Activated T-cell treated with anti-CD3 and anti-CD28 coated beads, Interleukin-2, amount 50 U/mL, for 72 hours (primary cell): Measurements from ENCODE around the gene RPL3. TPM values are rescaled to one million over a fixed set of nuclear protein-coding genes. Genes with fewer than 3 reads are reported as not detected.

Source experiments
- ATAC-seq, 2 donors: fragments of 150-1000 bp; cut with Tn5 transposase; replicated peaks in 1 of 2; 2 replicates each; pipeline ENCODE4 v1.10.0; 2021; ENCODE audit warnings: moderate library complexity in 2 of 2, mild to moderate bottlenecking in 1 of 2
- DNase-seq, 2 donors: peaks; one replicate each; pipeline ENCODE4 v3.0.0; 2021 to 2022; ENCODE audit warnings: mixed read lengths in 1 of 2
- H3K27ac Mint-ChIP-seq: one replicate; pipeline ENCODE4 v1.8.0; 2022; ENCODE audit warnings: mild to moderate bottlenecking, moderate library complexity, mixed read lengths
- H3K27me3 Mint-ChIP-seq: one replicate; pipeline ENCODE4 v1.8.0; 2022; ENCODE audit warnings: low read depth, mixed read lengths
- H3K36me3 Mint-ChIP-seq, 2 donors: one replicate each; pipeline ENCODE4 v1.8.0; 2022; ENCODE audit warnings: mixed read lengths in 2 of 2, mild to moderate bottlenecking in 1 of 2; ENCODE audit not compliant: insufficient read depth in 2 of 2
- H3K4me1 Mint-ChIP-seq: one replicate; pipeline ENCODE4 v1.8.0; 2022; ENCODE audit warnings: low read depth, mixed read lengths
- H3K4me3 Mint-ChIP-seq, 2 donors: one replicate each; pipeline ENCODE4 v1.8.0; 2022; ENCODE audit warnings: mild to moderate bottlenecking in 2 of 2, mixed read lengths in 2 of 2, moderate library complexity in 2 of 2
- H3K9me3 Mint-ChIP-seq, 2 donors: one replicate each; pipeline ENCODE4 v1.8.0; 2022; ENCODE audit warnings: mixed read lengths in 2 of 2
- total RNA-seq, 2 donors: library from RNA; stranded (reverse); gene quantifications; one replicate each; pipeline ENCODE4 v1.2.3, GENCODE V29; 2022

The RPL3 gene
- total RNA-seq, 2 donors from 2014 or later: 3,380 to 3,455 TPM

GRCh38 chr22:39288135-39288898, 31.1 kb downstream of the RPL3 start:
- Mint-ChIP-seq H3K4me3 (no peak overlapping the region), H3K27me3 (no peaks in the 10 kb centered on the region), H3K36me3 (no peaks in the 10 kb centered on the region), H3K4me1 (peaks cover 13% of the 10 kb centered on the region), H3K9me3 (no peaks in the 10 kb centered on the region), H3K27ac (no peak overlapping the region)
- no peak for ATAC-seq
- no peak for DNase-seq

- Mint-ChIP-seq H3K27ac (no peak overlapping the region), H3K4me3 (no peak overlapping the region), H3K27me3 (no peaks in the 10 kb centered on the region), H3K4me1 (peaks cover 13% of the 10 kb centered on the region), H3K36me3 (no peaks in the 10 kb centered on the region), H3K9me3 (no peaks in the 10 kb centered on the region)
- ATAC-seq (no peak), DNase-seq (no peak)
Observed at GRCh38 chr22:39287076-39287725, 32.2 kb downstream of the RPL3 start.

- Mint-ChIP-seq H3K9me3 (no peaks in the 10 kb centered on the region), H3K27me3 (no peaks in the 10 kb centered on the region), H3K36me3 (no peaks in the 10 kb centered on the region), H3K4me3 (no peak overlapping the region), H3K4me1 (peaks cover 13% of the 10 kb centered on the region), H3K27ac (no peak overlapping the region)
- ATAC-seq (no peak), DNase-seq (no peak)
Observed at GRCh38 chr22:39284983-39285382, 34.4 kb downstream of the RPL3 start.

GRCh38 chr22:39284142-39284980, 35.1 kb downstream of the RPL3 start:
- peaks cover 13% of the 10 kb centered on the region for H3K4me1 Mint-ChIP-seq
- no peaks in the 10 kb centered on the region for H3K9me3 Mint-ChIP-seq
- ATAC-seq (no peak), DNase-seq (no peak)
- no peaks in the 10 kb centered on the region for H3K36me3 Mint-ChIP-seq
- no peak overlapping the region for H3K27ac Mint-ChIP-seq
- peaks cover 3% of the 10 kb centered on the region for H3K27me3 Mint-ChIP-seq
- no peak overlapping the region for H3K4me3 Mint-ChIP-seq

- ATAC-seq: no peak
- Mint-ChIP-seq H3K27me3 (peaks cover 11% of the 10 kb centered on the region), H3K4me3 (no peak overlapping the region)
Observed at GRCh38 chr22:39283322-39284141, 35.9 kb downstream of the RPL3 start.

GRCh38 chr22:39282645-39283321, 36.6 kb downstream of the RPL3 start:
- H3K27ac Mint-ChIP-seq: no peak overlapping the region
- H3K4me1 Mint-ChIP-seq: peaks cover 13% of the 10 kb centered on the region
- H3K4me3 Mint-ChIP-seq: no peak overlapping the region
- DNase-seq: no peak
- no peaks in the 10 kb centered on the region for H3K36me3 Mint-ChIP-seq
- H3K9me3 Mint-ChIP-seq: no peaks in the 10 kb centered on the region
- H3K27me3 Mint-ChIP-seq: peaks cover 11% of the 10 kb centered on the region
- no peak for ATAC-seq

More at GRCh38 chr22:39283322-39284141, 35.9 kb downstream of the RPL3 start:
- H3K4me1 Mint-ChIP-seq: peaks cover 13% of the 10 kb centered on the region
- no peaks in the 10 kb centered on the region for H3K9me3 Mint-ChIP-seq
- H3K36me3 Mint-ChIP-seq: no peaks in the 10 kb centered on the region
- DNase-seq: no peak
- no peak overlapping the region for H3K27ac Mint-ChIP-seq

GRCh38 chr22:39281126-39281525, 38.3 kb downstream of the RPL3 start:
- Mint-ChIP-seq H3K27me3 (peaks cover 18% of the 10 kb centered on the region), H3K36me3 (no peaks in the 10 kb centered on the region), H3K4me3 (no peak overlapping the region), H3K27ac (no peak overlapping the region), H3K4me1 (no peaks in the 10 kb centered on the region), H3K9me3 (peaks cover 2 to 4% of the 10 kb centered on the region in 2 donors)
- ATAC-seq (no peak), DNase-seq (no peak)

GRCh38 chr22:39280250-39280649, 39.2 kb downstream of the RPL3 start:
- peaks cover 2 to 4% of the 10 kb centered on the region in 2 donors for H3K9me3 Mint-ChIP-seq
- H3K36me3 Mint-ChIP-seq: no peaks in the 10 kb centered on the region
- H3K27ac Mint-ChIP-seq: no peak overlapping the region
- H3K4me1 Mint-ChIP-seq: no peaks in the 10 kb centered on the region
- peaks cover 18% of the 10 kb centered on the region for H3K27me3 Mint-ChIP-seq
- H3K4me3 Mint-ChIP-seq: no peak overlapping the region
- no peak for DNase-seq
- no peak for ATAC-seq

GRCh38 chr22:39279170-39279850, 40.1 kb downstream of the RPL3 start:
- Mint-ChIP-seq H3K36me3 (no peaks in the 10 kb centered on the region), H3K4me1 (no peaks in the 10 kb centered on the region), H3K9me3 (peaks cover 2 to 4% of the 10 kb centered on the region in 2 donors), H3K27me3 (peaks cover 18% of the 10 kb centered on the region), H3K4me3 (no peak overlapping the region), H3K27ac (no peak overlapping the region)
- ATAC-seq: no peak
- DNase-seq: no peak

- ATAC-seq: no peak
- peaks cover 2 to 4% of the 10 kb centered on the region in 2 donors for H3K9me3 Mint-ChIP-seq
- no peaks in the 10 kb centered on the region for H3K4me1 Mint-ChIP-seq
- H3K27ac Mint-ChIP-seq: no peak overlapping the region
- DNase-seq: no peak
- peaks cover 18% of the 10 kb centered on the region for H3K27me3 Mint-ChIP-seq
- H3K36me3 Mint-ChIP-seq: no peaks in the 10 kb centered on the region
- H3K4me3 Mint-ChIP-seq: no peak overlapping the region
Observed at GRCh38 chr22:39278040-39278439, 41.4 kb downstream of the RPL3 start.

GRCh38 chr22:39277142-39277607, 42.2 kb downstream of the RPL3 start:
- no peaks in the 10 kb centered on the region for H3K4me1 Mint-ChIP-seq
- no peaks in the 10 kb centered on the region for H3K36me3 Mint-ChIP-seq

More at GRCh38 chr22:39277142-39277607, 42.2 kb downstream of the RPL3 start:
- no peak for ATAC-seq
- H3K27ac Mint-ChIP-seq: no peak overlapping the region
- H3K9me3 Mint-ChIP-seq: peaks cover 2 to 4% of the 10 kb centered on the region in 2 donors
- H3K27me3 Mint-ChIP-seq: peaks cover 18% of the 10 kb centered on the region
- no peak for DNase-seq
- no peak overlapping the region for H3K4me3 Mint-ChIP-seq
